ENCODE measurements around the gene OCA2.

DNA sequence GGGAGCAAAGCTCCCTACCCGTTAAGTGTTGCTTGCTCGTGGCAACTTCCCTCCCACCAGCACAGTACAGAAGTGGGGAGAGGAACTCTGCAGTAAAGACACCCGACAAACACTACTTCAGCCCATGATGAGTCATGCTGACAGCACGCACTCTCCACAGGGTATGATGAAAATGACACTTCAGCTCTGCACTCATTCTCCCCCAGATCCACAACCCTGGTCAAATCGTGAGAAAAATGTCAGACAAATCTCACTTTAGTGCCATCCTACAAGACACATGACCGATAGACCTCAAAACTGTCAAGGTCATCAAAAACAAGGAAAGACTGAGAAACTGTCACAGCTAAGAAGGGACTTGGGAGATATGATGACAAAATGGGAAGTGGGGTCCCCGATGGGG is 278.9 kb downstream of the OCA2 start:
- TF ChIP-seq CTCF (IDR thresholded peaks at IDR 0.05; ENCODE audit: insufficient read depth, low read length) (no peak), POLR2AphosphoS5 (IDR thresholded peaks at IDR 0.05; ENCODE audit: low read depth) (no peak)
- TF ChIP-seq, protein P1, sequence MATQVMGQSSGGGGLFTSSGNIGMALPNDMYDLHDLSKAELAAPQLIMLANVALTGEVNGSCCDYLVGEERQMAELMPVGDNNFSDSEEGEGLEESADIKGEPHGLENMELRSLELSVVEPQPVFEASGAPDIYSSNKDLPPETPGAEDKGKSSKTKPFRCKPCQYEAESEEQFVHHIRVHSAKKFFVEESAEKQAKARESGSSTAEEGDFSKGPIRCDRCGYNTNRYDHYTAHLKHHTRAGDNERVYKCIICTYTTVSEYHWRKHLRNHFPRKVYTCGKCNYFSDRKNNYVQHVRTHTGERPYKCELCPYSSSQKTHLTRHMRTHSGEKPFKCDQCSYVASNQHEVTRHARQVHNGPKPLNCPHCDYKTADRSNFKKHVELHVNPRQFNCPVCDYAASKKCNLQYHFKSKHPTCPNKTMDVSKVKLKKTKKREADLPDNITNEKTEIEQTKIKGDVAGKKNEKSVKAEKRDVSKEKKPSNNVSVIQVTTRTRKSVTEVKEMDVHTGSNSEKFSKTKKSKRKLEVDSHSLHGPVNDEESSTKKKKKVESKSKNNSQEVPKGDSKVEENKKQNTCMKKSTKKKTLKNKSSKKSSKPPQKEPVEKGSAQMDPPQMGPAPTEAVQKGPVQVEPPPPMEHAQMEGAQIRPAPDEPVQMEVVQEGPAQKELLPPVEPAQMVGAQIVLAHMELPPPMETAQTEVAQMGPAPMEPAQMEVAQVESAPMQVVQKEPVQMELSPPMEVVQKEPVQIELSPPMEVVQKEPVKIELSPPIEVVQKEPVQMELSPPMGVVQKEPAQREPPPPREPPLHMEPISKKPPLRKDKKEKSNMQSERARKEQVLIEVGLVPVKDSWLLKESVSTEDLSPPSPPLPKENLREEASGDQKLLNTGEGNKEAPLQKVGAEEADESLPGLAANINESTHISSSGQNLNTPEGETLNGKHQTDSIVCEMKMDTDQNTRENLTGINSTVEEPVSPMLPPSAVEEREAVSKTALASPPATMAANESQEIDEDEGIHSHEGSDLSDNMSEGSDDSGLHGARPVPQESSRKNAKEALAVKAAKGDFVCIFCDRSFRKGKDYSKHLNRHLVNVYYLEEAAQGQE (IDR thresholded peaks at IDR 0.05; ENCODE audit: insufficient replicate concordance, low read depth): no peak

All from HL-60 (cell line).